ENCODE data around the gene LRSAM1. TPM values are rescaled to one million over a fixed set of nuclear protein-coding genes. Genes with fewer than 3 reads are reported as not detected.

The LRSAM1 gene
- polyA plus RNA-seq, 1 donor, result 17.5 TPM

DNA sequence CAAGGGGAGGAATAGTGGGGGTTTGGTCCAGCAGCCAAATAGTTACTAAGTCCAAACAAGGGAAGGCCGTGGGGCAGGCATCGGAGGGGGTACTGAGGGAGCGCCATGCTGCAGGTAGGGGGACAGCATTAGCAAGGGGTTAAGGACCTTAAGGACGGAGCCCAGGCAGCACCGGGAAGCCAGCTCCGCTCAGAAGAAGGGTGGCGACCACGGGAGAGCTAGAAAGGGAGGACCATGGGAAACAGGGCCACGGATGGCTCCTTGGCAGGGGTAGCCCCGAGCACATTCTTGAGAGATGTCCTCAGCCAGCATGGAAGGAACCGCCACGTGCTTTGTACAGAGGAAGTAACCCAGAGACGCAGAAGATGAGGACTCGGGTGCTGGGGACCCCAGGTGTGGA is 84.5 kb downstream of the LRSAM1 start:
- no peaks in the 10 kb centered on the region for H3K27me3 ChIP-seq (ENCODE audit: control insufficient read depth, insufficient read depth, low read length)
- no peaks in the 10 kb centered on the region for H3K9me3 ChIP-seq (ENCODE audit: control insufficient read depth, low read depth, low read length)
- DNase-seq, result no peak
- H3K36me3 ChIP-seq (ENCODE audit: control insufficient read depth, insufficient read depth, low read length), result peaks cover 25% of the 10 kb centered on the region
- H3K4me1 ChIP-seq (ENCODE audit: control insufficient read depth, insufficient read depth, low read length), result peaks cover 6% of the 10 kb centered on the region
- no peak overlapping the region for H3K27ac ChIP-seq (ENCODE audit: low read length)
- 100% methylated on average over 1 of the region's 14 CpGs for WGBS (ENCODE audit: insufficient coverage, low lambda C conversion rate)
- H3K4me3 ChIP-seq (ENCODE audit: low read length), result no peak overlapping the region

DNA sequence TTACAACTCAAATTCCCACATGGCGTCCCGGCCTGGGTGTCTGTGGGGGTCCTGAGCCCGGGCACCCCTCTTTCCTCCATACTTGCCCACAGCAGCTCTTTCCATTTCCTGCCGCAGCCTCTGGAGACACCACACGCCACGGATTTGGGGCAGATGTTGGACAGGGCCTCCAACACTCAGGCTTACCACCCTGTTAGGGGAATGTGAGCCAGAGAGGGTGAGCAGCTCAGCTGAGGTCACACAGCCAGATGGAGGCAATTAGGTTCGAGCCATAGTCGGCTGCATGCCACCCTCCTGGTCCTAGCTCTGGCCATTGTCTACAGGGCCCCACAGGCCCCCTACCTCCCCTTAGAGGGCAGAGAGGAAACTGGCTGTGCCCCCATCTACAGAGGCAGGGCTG is 85.2 kb downstream of the LRSAM1 start:
- H3K4me1 ChIP-seq (ENCODE audit: control insufficient read depth, insufficient read depth, low read length), result peaks cover 6% of the 10 kb centered on the region
- H3K4me3 ChIP-seq (ENCODE audit: low read length), result no peak overlapping the region
- no peak overlapping the region for H3K27ac ChIP-seq (ENCODE audit: low read length)
- DNase-seq, result no peak
- H3K9me3 ChIP-seq (ENCODE audit: control insufficient read depth, low read depth, low read length), result no peaks in the 10 kb centered on the region
- H3K36me3 ChIP-seq (ENCODE audit: control insufficient read depth, insufficient read depth, low read length), result peaks cover 21% of the 10 kb centered on the region
- no peaks in the 10 kb centered on the region for H3K27me3 ChIP-seq (ENCODE audit: control insufficient read depth, insufficient read depth, low read length)
- WGBS (ENCODE audit: insufficient coverage, low lambda C conversion rate), result no CpG with 5 or more reads among the region's 8 CpGs

DNA sequence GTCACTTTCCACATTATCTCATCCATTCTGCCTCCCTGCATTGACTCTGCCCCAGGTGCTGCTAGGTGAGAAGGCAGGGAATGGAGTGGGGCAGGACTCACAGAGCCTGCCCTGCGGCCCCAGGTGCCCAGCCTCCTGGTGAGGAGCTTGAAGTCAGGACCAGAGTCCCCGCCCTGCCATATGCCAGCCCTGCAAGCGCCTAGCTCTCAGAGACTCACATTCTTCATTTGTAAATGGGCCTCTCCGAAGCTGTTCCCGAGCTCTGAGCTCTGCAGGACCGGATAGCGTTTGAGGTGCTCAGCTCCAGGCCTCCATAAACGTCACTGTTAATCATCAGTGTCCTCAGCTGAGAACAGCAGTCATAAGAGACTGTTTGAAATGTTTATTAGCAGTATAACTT is 85.7 kb downstream of the LRSAM1 start:
- WGBS (ENCODE audit: insufficient coverage, low lambda C conversion rate), result no CpG with 5 or more reads among the region's 8 CpGs
- Histone ChIP-seq H3K36me3 (ENCODE audit: control insufficient read depth, insufficient read depth, low read length) (peaks cover 16% of the 10 kb centered on the region), H3K4me3 (ENCODE audit: low read length) (no peak overlapping the region), H3K27ac (ENCODE audit: low read length) (no peak overlapping the region), H3K4me1 (ENCODE audit: control insufficient read depth, insufficient read depth, low read length) (peaks cover 6% of the 10 kb centered on the region), H3K27me3 (ENCODE audit: control insufficient read depth, insufficient read depth, low read length) (no peaks in the 10 kb centered on the region), H3K9me3 (ENCODE audit: control insufficient read depth, low read depth, low read length) (no peaks in the 10 kb centered on the region)
- DNase-seq, result no peak

DNA sequence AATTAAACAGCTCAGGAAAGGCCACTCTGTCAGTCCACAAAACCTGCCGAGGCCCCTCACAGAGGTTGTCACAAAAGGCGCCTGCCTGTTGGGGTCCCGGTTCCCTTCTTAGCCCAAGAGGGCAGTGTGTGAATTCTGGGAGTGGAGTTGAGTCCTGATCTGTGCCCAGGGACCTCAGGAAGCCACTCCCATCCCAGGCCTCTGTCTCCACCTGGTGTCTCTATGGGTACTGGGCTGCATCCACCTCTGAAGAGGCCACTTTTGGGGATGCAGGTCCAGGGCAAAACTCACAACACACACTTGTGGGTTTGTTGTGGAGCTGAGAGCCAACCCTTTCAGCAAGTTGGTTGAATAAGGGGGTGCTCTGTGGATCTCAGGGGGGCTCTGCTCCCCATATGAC is 86.5 kb downstream of the LRSAM1 start:
- no CpG with 5 or more reads among the region's 3 CpGs for WGBS (ENCODE audit: insufficient coverage, low lambda C conversion rate)
- no peak overlapping the region for H3K4me3 ChIP-seq (ENCODE audit: low read length)
- no peaks in the 10 kb centered on the region for H3K27me3 ChIP-seq (ENCODE audit: control insufficient read depth, insufficient read depth, low read length)
- H3K36me3 ChIP-seq (ENCODE audit: control insufficient read depth, insufficient read depth, low read length), result peaks cover 15% of the 10 kb centered on the region
- H3K4me1 ChIP-seq (ENCODE audit: control insufficient read depth, insufficient read depth, low read length), result peaks cover 10% of the 10 kb centered on the region
- no peak for DNase-seq
- H3K27ac ChIP-seq (ENCODE audit: low read length), result no peak overlapping the region
- no peaks in the 10 kb centered on the region for H3K9me3 ChIP-seq (ENCODE audit: control insufficient read depth, low read depth, low read length)

DNA sequence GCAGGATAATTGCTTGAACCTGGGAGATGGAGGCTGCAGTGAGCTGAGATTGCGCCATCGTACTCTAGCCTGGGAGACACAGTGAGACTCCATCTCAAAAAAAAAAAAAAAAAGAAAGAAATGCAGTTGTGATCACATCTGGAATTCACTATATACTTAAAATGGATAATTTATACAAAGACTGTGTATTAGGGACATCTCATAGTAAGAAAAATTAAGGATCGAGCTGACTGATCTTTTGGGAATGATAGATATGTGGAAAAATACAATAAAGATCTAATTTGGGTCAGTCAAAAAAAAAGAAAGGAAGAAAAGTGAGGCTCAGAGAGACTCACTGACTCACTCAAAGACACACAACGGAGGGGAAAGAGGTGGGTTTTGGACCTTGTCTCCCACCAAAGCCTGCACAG is 87.5 kb downstream of the LRSAM1 start:
- Histone ChIP-seq H3K27ac (ENCODE audit: low read length) (no peak overlapping the region), H3K4me1 (ENCODE audit: control insufficient read depth, insufficient read depth, low read length) (peaks cover 10% of the 10 kb centered on the region), H3K4me3 (ENCODE audit: low read length) (no peak overlapping the region), H3K9me3 (ENCODE audit: control insufficient read depth, low read depth, low read length) (no peaks in the 10 kb centered on the region), H3K27me3 (ENCODE audit: control insufficient read depth, insufficient read depth, low read length) (no peaks in the 10 kb centered on the region), H3K36me3 (ENCODE audit: control insufficient read depth, insufficient read depth, low read length) (peaks cover 15% of the 10 kb centered on the region)
- WGBS (ENCODE audit: insufficient coverage, low lambda C conversion rate), result 88% methylated on average over 1 of the region's 4 CpGs
- no peak for DNase-seq

DNA sequence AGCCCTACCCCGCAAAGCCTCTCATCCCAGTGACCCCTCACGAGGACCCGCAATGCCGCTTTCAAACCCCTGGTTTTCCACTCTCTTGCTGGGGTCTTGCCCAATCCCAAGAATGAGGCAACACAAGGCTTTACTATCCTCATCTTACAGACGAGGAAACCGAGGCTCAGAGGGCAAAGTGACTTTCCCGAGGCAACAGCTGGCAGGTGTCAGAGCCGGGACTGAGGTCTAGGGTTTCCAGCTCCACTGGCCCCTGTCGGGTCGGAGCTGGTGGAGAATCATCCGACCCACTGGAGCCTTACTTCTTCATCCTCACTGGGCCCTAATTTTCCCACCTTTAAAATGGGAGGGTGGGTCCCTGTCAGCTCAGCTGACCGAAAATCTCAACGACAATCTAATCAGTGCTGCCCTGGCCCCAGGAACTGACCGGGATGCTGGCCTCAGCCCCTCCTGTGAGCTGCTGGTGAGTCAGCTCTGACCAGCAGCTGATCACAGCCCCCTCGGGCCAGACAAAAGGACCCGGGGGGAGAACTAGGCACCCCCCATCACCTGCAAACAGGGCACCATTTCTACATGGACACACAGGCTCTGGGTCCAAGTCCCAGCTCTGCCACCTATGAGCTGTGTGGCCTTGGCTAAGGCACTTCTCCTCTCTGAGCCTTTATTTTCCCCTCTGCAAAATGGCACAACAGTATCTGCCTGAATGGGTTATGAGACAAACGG is 88.1 kb downstream of the LRSAM1 start:
- 100% methylated on average over 1 of the region's 17 CpGs for WGBS (ENCODE audit: insufficient coverage, low lambda C conversion rate)
- H3K9me3 ChIP-seq (ENCODE audit: control insufficient read depth, low read depth, low read length), result no peaks in the 10 kb centered on the region
- no peaks in the 10 kb centered on the region for H3K27me3 ChIP-seq (ENCODE audit: control insufficient read depth, insufficient read depth, low read length)
- H3K4me1 ChIP-seq (ENCODE audit: control insufficient read depth, insufficient read depth, low read length), result peaks cover 10% of the 10 kb centered on the region
- no peak overlapping the region for H3K27ac ChIP-seq (ENCODE audit: low read length)
- peaks cover 11% of the 10 kb centered on the region for H3K36me3 ChIP-seq (ENCODE audit: control insufficient read depth, insufficient read depth, low read length)
- no peak for DNase-seq
- H3K4me3 ChIP-seq (ENCODE audit: low read length), result no peak overlapping the region

DNA sequence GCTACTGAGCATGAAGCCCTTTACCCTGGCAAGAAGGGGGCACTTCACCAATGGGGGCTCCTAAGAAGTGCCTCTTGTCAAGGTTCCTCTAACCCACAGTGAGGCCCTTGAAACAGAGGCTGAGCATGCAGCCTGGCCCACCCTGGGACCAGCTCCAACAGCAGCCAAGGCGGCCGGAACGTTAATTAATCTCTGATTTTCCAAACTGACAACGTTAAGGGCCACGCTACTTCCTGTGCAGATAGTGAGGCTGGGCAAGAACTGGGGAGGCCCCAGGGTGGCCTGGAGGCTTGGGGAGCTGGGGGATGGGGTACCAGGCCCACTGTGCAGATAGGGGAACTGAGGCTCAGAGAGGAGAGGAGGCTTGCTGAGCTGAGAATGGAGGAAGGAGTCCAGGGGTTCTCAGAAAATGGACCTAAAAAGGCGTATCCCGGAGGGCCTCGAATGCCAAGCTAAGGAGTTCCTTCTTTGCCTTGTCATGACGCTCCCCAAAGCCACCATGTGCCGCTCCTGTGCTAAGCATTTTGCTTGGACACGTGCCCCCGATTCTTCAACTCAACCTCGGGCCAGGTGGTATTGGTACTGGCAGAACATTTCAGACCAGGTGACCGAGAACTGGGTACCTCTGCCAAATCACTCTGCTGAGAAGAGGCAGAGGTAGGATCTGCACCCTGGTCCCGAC is 88.8 kb downstream of the LRSAM1 start:
- H3K27me3 ChIP-seq (ENCODE audit: control insufficient read depth, insufficient read depth, low read length), result no peaks in the 10 kb centered on the region
- H3K4me1 ChIP-seq (ENCODE audit: control insufficient read depth, insufficient read depth, low read length), result peaks cover 15% of the 10 kb centered on the region
- no CpG with 5 or more reads among the region's 15 CpGs for WGBS (ENCODE audit: insufficient coverage, low lambda C conversion rate)
- peaks cover 11% of the 10 kb centered on the region for H3K36me3 ChIP-seq (ENCODE audit: control insufficient read depth, insufficient read depth, low read length)
- no peak overlapping the region for H3K4me3 ChIP-seq (ENCODE audit: low read length)
- H3K9me3 ChIP-seq (ENCODE audit: control insufficient read depth, low read depth, low read length), result no peaks in the 10 kb centered on the region
- H3K27ac ChIP-seq (ENCODE audit: low read length), result no peak overlapping the region
- no peak for DNase-seq

DNA sequence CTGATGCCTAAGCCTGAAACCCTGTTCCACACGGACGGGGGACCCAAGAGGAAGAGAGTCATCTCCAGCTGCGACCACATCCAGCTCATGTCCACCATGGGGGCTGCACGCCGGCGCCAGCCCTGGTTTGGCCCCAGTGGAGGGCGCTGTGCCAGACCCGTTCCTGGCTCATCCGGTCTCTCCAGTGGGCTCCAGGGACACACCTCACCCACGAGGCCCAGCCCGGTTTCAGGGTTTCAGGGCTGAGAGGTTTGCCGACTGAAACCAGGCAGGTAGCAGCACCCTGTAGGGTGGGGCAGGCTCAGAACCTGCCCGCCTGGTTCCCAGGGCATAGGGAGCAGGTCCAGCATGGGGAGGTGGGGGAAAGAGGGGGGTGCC is 89.3 kb downstream of the LRSAM1 start:
- Histone ChIP-seq H3K27ac (ENCODE audit: low read length) (no peak overlapping the region), H3K4me3 (ENCODE audit: low read length) (no peak overlapping the region), H3K9me3 (ENCODE audit: control insufficient read depth, low read depth, low read length) (no peaks in the 10 kb centered on the region), H3K4me1 (ENCODE audit: control insufficient read depth, insufficient read depth, low read length) (peaks cover 18% of the 10 kb centered on the region), H3K27me3 (ENCODE audit: control insufficient read depth, insufficient read depth, low read length) (no peaks in the 10 kb centered on the region), H3K36me3 (ENCODE audit: control insufficient read depth, insufficient read depth, low read length) (peaks cover 9% of the 10 kb centered on the region)
- WGBS (ENCODE audit: insufficient coverage, low lambda C conversion rate), result no CpG with 5 or more reads among the region's 13 CpGs
- DNase-seq, result no peak

DNA sequence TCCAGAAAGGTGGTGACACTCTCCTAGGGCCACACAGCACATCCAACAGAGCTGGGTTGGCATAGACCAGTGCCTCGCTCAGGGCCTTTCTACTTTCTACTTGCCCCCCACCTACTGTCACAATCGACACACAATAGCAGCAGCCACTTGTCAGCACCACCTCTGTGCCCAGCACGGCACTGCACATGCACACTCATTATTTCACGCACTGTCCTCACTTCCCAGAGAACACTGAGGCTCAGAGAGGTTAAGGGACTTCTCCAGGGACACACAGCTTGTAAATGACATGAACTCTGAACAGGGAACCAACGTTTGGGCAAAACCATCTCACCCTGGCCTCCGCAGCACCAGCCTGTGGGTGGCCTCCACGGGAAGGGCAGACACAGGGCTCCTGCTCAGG is 89.9 kb downstream of the LRSAM1 start:
- Histone ChIP-seq H3K4me1 (ENCODE audit: control insufficient read depth, insufficient read depth, low read length) (peaks cover 23% of the 10 kb centered on the region), H3K27ac (ENCODE audit: low read length) (no peak overlapping the region), H3K4me3 (ENCODE audit: low read length) (no peak overlapping the region)

DNA sequence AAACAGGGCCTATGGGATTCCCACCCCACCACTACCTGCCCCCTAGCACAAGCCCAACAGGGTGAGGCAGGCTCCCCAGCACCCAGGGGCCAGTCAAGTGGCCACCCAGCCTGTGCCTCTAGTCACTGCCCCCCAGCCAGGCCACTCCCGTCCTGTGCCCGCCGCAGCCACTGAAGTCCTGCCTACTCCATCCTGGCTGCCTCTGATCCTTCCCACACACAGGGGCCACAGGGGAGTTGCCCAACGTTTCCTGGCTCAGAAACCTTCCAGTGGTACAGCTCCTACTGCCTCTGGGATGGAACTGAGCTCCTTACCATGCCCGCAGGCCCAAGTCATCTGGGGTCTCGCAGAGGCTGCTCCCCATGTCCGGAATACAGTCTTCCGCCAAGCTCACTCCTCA is 90.6 kb downstream of the LRSAM1 start:
- Histone ChIP-seq H3K36me3 (ENCODE audit: control insufficient read depth, insufficient read depth, low read length) (peaks cover 5% of the 10 kb centered on the region), H3K4me1 (ENCODE audit: control insufficient read depth, insufficient read depth, low read length) (peaks cover 30% of the 10 kb centered on the region), H3K27ac (ENCODE audit: low read length) (no peak overlapping the region), H3K9me3 (ENCODE audit: control insufficient read depth, low read depth, low read length) (no peaks in the 10 kb centered on the region), H3K27me3 (ENCODE audit: control insufficient read depth, insufficient read depth, low read length) (no peaks in the 10 kb centered on the region), H3K4me3 (ENCODE audit: low read length) (no peak overlapping the region)
- no CpG with 5 or more reads among the region's 8 CpGs for WGBS (ENCODE audit: insufficient coverage, low lambda C conversion rate)
- DNase-seq, result no peak

More for the DNA sequence above, 89.9 kb downstream of the LRSAM1 start:
- WGBS (ENCODE audit: insufficient coverage, low lambda C conversion rate), result no CpG with 5 or more reads among the region's 7 CpGs
- H3K36me3 ChIP-seq (ENCODE audit: control insufficient read depth, insufficient read depth, low read length), result peaks cover 9% of the 10 kb centered on the region
- no peak for DNase-seq
- no peaks in the 10 kb centered on the region for H3K27me3 ChIP-seq (ENCODE audit: control insufficient read depth, insufficient read depth, low read length)
- H3K9me3 ChIP-seq (ENCODE audit: control insufficient read depth, low read depth, low read length), result no peaks in the 10 kb centered on the region

DNA sequence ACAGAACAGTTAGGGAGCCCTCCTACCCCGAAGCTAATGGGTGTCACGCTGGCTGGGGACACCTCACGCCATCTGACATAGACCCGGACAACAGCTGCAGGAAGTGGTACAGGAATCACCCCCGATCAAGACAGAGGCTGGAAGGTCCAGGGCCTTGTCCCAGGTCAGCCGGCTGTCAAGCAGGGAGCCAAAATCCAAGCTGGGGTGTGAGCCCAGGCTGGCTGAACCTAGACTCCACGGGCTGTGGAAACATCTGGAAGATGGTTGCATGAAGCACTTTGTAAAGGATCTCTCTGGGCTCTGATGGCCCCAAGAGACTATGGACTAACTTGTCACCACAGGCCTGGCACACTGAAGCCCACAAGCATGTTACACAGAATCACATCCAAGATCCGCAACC is 91.9 kb downstream of the LRSAM1 start:
- WGBS (ENCODE audit: insufficient coverage, low lambda C conversion rate), result no CpG with 5 or more reads among the region's 8 CpGs
- DNase-seq, result no peak
- no peaks in the 10 kb centered on the region for H3K9me3 ChIP-seq (ENCODE audit: control insufficient read depth, low read depth, low read length)
- H3K27ac ChIP-seq (ENCODE audit: low read length), result no peak overlapping the region
- peaks cover 5% of the 10 kb centered on the region for H3K36me3 ChIP-seq (ENCODE audit: control insufficient read depth, insufficient read depth, low read length)
- H3K27me3 ChIP-seq (ENCODE audit: control insufficient read depth, insufficient read depth, low read length), result no peaks in the 10 kb centered on the region
- peaks cover 32% of the 10 kb centered on the region for H3K4me1 ChIP-seq (ENCODE audit: control insufficient read depth, insufficient read depth, low read length)
- no peak overlapping the region for H3K4me3 ChIP-seq (ENCODE audit: low read length)
